Stimulated activated CD8-positive, alpha-beta memory T cell treated with anti-CD3 and anti-CD28 coated beads, Interleukin-4, amount 100 ng/mL, for 4 hours (primary cell): Measurements from ENCODE around the gene TNNI3K.

Experiments
- DNase-seq, 2 donors: peaks; one replicate each; pipeline ENCODE4 v3.0.0-alpha.2; 2020; ENCODE audit warnings: low read depth in 2 of 2, low spot score in 1 of 2

Gene TNNI3K

DNA sequence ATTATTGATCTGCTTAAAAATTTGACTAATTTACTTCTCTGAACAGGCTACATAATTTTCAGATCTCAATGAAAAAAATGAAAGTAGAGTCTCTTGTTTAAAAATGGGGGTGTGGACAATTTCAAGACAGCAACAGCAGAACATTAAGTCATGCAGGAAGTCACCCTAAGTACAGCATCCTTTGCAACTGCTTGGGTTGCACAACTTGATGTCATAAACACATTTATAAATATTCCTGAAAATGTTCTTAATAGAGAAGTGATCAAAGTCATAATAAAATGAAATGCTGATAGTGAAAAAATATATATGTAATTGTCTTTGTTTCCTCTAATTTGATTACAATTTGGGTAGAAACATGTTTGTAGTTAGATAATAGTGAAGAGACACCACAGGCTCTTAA, 79.3 kb downstream of the TNNI3K start:
- no peak for DNase-seq

DNA sequence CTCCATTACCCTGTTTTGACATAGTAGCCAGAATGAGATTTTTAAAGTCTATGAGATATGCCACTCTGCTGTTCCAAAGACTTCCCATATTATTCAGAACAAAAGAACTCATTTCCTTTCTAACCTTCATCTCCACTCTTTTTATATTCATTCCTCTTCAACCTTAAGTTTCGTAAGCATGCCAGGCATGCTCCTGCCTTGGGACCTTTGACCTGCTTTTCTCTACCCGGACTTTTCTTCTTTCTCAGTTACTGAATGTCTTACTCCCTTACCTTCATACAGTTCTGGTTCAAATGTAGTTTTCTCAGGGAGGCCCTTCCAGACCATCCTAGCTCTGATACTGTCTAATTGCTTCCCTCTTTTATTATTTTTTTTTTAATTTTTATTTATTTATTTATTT, 81.1 kb downstream of the TNNI3K start:
- DNase-seq: no peak

DNA sequence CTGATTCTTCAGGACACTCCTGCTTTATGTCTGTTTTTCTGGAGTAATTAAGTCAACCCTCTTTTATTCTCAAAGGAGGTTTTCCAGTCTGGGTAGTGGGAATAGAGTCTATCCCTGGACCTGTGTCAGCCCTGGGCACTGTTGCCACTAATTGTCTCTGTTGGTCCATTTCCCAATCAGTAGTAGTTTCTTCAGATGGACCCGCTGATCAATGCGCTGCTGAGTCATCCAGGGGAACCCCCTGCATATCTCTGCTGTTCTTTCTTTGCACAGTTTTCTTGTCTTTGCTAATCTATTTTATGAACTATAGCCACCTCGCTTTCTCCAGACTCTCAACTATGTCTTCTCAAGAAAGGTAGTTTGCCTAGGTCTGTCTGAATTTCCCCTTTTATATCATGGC, 82.5 kb downstream of the TNNI3K start:
- DNase-seq: no peak

GRCh38 chr1:74323937-74324473, 88.8 kb downstream of the TNNI3K start:
- no peak for DNase-seq

DNA sequence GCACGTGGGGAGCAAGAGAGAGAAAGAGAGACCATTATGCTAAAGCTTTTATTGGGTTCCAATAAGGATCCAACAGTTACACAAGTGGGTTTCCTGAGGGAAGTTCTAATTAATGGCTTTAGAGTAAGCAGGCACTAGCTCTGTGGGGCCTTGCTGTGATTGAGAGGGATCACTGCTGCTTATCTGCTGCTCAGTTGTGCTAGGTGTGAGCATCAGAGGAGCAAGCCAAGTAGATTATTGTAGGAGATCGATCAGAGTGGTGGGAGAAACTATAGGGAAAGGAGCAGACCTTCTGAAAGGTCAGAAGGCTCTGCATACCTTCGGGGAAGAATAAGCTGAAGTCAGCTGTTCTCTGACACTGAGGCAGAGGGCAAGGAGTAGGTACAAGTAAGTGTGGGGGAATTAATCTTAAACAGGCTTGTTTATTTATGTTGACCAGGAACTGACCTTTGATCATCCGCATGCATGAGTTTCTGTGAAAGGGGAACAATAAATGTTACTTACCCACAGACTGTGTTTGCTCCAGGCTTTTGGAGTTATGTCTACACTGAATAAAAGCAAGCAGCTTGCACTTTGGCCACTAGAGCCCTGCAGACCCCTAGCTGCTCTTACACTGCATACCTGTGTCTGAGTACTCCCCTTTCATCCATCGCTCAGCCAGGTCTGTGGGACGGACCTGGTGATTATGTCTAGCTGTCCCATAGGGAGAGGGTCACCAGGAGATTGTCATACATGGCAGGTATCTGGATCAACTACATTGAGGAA, 89.7 kb downstream of the TNNI3K start:
- no peak for DNase-seq

DNA sequence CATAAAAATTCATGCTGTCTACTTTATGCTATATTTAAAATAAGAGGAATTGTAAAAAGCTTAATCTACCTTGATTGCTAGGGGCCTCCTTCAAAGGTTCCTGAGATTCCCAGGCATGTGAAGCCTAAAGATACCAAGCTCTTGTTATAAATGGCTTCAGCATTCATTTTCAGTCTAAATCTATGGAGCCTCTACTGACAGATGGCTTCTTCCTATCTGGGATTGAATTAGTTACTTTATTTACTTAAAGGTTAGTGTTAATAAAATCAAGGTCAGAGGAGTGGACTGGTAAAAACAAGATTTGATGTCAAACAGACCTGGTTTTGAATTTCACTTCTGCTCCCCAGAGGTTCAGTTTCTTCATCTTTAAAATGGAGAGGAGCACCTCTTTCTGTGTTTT, 93.7 kb downstream of the TNNI3K start:
- DNase-seq: no peak

- no peak for DNase-seq
Observed at GRCh38 chr1:74333244-74333643, 98.1 kb downstream of the TNNI3K start.

DNA sequence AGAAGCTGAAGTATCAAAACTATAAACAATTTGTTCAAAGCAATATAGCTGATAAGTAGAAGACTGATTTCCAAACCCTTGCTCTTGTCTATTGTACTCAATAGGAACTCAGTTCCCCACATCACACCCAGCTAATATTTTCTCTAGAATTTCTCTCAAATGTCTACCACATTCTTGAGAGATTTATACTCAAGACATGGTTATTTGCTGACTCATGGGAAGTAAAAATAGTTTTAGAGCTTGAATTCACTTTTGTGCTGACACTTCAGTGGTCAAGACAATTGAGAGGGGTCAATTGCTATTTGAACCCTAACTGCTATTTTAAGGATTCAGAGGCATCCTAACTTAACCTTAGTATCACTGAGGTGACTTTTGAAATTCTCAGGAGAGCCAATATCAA, 99.0 kb downstream of the TNNI3K start:
- no peak for DNase-seq

GRCh38 chr1:74340656-74341055, 105.5 kb downstream of the TNNI3K start:
- DNase-seq: no peak

- no peak for DNase-seq
Observed at GRCh38 chr1:74341702-74342339, 106.6 kb downstream of the TNNI3K start.

DNA sequence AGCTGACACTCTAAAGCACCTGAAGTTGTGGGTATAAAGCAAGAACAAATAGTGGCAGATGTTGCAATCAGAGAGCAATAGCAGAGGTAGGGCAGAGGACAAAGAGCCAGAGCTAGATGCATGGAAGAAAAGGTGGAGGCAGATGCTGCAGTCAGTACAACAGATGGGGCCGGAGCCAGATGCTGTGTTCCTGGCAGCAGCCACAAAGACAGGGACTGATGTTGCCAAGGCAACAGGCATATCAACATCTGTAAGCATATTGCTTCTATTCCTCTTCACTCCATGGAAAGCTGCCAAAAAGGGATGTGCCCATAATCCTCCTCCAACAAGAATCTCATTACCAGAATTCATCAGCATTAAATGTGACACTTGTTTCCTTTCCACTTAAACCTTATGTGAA, 108.0 kb downstream of the TNNI3K start:
- no peak for DNase-seq

DNA sequence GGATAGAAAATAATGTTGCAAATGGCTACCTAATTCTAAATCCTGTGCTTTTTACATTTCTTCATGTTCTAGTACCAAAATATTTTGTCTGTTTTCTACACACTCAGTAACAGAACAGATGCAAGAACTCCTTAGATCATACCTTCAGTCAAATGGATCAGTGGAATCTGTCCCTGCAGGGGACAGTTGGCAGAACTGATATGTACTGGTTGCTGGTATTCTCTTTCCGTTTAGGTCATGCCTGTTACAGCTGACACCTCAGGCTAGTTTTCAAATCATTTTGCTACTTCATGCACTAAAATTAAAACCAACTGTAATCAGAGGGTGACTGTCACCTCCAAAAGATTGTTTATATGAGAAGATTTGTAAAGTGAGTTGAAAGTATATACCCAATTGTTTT, 109.2 kb downstream of the TNNI3K start:
- no peak for DNase-seq

DNA sequence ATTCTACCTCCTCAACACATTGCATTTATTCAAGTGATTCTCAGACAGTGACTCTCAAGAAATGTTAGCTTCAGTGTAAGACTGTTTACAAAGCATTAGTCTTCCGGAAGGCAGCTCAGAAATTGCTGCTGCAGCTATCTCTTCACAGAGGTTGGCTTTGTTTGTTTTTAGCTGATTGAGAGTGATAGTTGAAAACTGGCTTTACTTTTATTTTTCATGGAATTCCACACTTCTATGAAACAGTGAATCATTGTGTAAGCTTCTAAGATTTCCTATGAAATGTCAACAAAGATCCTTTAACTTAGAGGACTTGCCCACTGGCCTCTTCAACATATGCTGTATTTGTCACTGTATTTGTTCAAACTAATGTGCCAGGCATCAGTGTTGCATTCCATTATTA, 121.3 kb downstream of the TNNI3K start:
- no peak for DNase-seq

DNA sequence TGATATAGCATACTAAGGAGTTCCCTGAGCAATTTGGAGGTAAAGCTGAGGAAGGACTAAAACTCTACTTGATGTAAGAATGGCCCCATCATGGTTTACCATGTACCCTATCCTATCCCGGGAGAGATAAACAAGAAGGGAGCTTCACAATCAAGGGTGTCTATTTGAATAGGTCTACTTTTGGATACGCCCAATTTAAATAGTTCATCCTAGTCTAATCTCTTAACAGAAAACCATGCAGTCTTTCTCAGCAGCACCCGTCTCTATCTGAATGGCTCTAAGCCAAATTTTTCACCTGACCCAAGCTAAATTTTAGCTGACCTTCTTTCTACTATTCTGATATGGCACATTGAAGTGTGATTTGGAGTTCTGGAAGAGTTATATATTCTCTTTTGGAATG, 122.0 kb downstream of the TNNI3K start:
- no peak for DNase-seq

- no peak for DNase-seq
Observed at GRCh38 chr1:74357756-74358155, 122.6 kb downstream of the TNNI3K start.

GRCh38 chr1:74362691-74363090, 127.5 kb downstream of the TNNI3K start:
- DNase-seq: no peak

GRCh38 chr1:74363220-74363619, 128.0 kb downstream of the TNNI3K start:
- no peak for DNase-seq

DNA sequence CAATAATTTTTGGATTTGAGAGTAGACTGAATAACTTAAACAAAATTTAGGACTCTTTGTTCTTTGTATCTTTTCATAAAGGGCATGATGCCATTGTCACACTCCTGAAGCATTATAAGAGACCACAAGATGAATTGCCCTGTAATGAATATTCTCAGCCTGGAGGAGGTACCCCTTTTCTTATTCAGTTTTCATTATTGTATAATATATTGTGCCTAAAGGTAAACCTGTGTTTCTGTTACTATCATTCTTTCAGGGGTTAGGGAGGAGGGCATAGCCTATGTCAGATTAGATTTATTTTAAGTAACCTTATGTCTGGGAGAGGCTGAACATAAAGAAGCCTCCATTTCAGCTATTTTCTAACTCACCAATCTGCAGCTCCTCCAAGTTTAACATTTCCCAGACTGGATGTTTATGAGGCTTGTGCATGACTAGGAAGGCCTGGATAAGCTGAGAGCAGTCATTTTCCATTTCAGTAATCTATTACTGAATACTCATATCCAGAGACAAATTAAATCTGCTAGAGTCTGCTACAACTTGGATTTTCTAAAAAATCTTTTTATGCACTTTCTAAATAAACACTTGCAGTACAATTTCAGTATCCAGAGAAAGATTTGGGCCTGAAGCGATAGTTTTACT, 132.1 kb downstream of the TNNI3K start:
- DNase-seq: no peak

DNA sequence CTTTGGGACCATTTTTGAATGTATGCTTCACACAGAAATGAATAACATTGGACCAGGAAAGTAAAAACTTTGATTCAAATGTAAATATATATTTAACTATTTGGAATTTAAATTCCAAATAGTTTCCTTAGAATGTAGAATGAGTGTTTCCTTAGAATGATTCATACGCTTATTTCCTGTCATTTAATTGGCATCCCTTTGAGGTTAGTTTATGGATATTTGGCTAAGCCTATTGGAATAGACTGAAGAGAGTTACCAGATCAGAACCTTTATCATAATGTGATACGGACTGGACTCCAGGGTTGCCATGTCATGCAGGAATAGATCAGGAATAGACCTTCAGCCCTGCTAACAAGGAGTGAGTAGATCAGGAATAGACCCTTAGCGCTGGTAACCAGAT, 133.1 kb downstream of the TNNI3K start:
- no peak for DNase-seq

DNA sequence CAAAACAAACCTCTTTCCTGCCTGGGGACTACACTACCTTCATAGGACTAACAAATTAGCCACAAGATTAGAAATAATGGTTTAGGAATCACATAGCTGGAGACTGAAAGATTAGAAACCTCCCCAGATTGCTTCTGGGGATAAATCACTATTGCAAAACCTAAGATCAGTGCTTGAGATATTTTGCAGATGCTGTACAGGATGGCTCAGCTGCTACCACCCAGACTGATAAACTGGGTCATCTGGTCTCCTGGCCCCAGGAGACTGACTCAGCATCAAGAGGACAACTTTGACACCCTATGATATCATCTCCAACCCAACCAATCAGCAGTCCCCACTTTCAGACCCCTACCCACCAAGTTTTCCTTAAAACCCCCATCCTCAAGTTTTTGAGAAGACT, 140.2 kb downstream of the TNNI3K start:
- DNase-seq: no peak

GRCh38 chr1:74380252-74380651, 145.1 kb downstream of the TNNI3K start:
- no peak for DNase-seq

DNA sequence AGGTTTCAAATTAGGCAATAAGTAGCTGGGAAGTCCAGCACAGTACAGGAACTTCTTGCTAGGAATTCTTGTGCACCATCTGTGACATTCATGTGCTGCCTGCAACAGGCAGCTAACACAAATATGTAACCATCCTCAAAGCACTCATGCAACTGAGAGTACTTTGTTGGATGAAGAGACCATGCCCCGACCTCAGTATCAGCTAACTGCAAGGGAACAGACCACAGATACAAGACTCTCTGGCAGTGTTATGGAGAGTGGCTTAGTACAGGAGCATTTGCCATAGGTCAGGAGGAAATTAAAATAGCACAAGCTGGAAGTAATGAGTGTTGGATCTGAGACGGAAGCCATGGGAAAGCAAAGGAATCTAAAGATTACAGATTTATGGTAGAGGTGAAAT, 153.7 kb downstream of the TNNI3K start:
- DNase-seq: no peak
